ENCODE data around the gene ENTHD1.

GRCh38 chr22:39719559-39720450 lies 173.8 kb downstream of the ENTHD1 start:
- TF ChIP-seq CTCF (IDR thresholded peaks at IDR 0.05 in 2 of 3, conservative IDR thresholded peaks at IDR 0.05 in 1 of 3; ENCODE audit: insufficient read depth in 2 of 3, low read depth in 1 of 3, low read length in 3 of 3) (no peak), ZNF217 (CRISPR knock-in tag; IDR thresholded peaks at IDR 0.05) (no peak), CHD2 (IDR thresholded peaks at IDR 0.05; ENCODE audit: low read depth, low read length) (no peak), CCAR2 (IDR thresholded peaks at IDR 0.05; ENCODE audit: low read depth, low read length) (no peak), MXI1 (IDR thresholded peaks at IDR 0.05; ENCODE audit: low read depth, low read length) (no peak), ZFP30 (CRISPR knock-in tag; IDR thresholded peaks at IDR 0.05; ENCODE audit: borderline replicate concordance) (no peak), FOSL1 (tag; conservative IDR thresholded peaks at IDR 0.05) (no peak), ZNF766 (CRISPR knock-in tag; conservative IDR thresholded peaks at IDR 0.05) (no peak), EGR1 (conservative IDR thresholded peaks at IDR 0.05) (no peak)

All from K562 (cell line).